Upper lobe of right lung (tissue), 1 donor: ENCODE measurements around the gene FAM114A1. TPM values are rescaled to one million over a fixed set of nuclear protein-coding genes. Genes with fewer than 3 reads are reported as not detected.

Experiments used
- ATAC-seq: fragments of 200-7000 bp; cut with Tn5 transposase; one replicate; pipeline ENCODE4 v1.9.1; 2020; ENCODE audit warnings: mild to moderate bottlenecking, moderate library complexity
- DNase-seq: peaks from one replicate; pipeline ENCODE4 v3.0.0-alpha.2; 2020
- H3K27ac ChIP-seq: fragments of 200-600 bp; one replicate; pipeline ENCODE4 v1.8.0; 2022
- H3K27me3 ChIP-seq: fragments of 200-600 bp; one replicate; pipeline ENCODE4 v1.8.0; 2022; ENCODE audit warnings: mild to moderate bottlenecking
- H3K36me3 ChIP-seq: fragments of 200-600 bp; one replicate; pipeline ENCODE4 v1.8.0; 2022
- H3K4me1 ChIP-seq: fragments of 200-600 bp; one replicate; pipeline ENCODE4 v1.8.0; 2022
- H3K4me3 ChIP-seq: fragments of 200-600 bp; one replicate; pipeline ENCODE4 v1.8.0; 2022; ENCODE audit warnings: mild to moderate bottlenecking
- H3K9me3 ChIP-seq: fragments of 200-600 bp; one replicate; pipeline ENCODE4 v1.8.0; 2022
- CTCF ChIP-seq: fragments of 200-600 bp; IDR thresholded peaks from one replicate; pipeline ENCODE4 v1.8.0; 2022; ENCODE audit warnings: antibody characterized with exemption
- intact Hi-C: fragments of 100-400 bp; cut with DNase I; formaldehyde crosslinking; loops from one replicate; pipeline ENCODE4 v1.11.0; 2022
- total RNA-seq: library from RNA; stranded (reverse); fragmentation: NEBNext Ultra II Directional; extraction: Animal tissue kit (Norgen Biotek cat#: 25700); gene quantifications from one replicate; pipeline ENCODE4 v1.2.1, GENCODE V29; 2021
- donor health status: DM: no; HTN: yes; CAD: no; lungs with severe emphysema.

Gene FAM114A1
- total RNA-seq, 1 donor from 2014 or later: 39.8 TPM

DNA sequence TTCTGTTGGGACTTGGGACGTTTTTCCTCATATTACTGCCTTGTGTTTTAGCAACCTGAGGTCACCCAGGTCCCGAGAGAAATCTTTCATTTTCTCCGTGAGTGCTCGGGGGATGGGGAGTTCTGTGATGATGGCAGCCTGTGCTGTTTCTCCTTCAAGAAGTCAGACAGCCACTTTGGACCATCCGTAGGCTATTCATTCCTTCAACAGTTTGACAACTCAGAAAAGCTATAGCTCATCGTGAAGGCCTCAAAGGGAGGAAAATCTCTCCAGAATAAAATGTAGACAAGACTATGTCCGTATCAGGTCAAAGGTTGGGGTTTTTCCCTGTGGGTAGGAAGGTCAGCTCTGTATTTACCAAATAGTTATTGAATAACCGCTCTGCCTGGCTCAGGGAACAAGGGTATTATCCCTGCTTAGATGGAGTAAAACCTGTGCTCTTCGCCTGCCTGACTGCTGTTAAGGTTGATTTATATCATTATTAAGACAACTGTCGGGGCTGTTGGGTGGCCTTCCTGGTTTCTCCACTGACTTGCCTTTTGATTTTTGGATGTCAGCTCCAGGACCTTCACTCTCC lies 36.6 kb downstream of the FAM114A1 start:
- TF ChIP-seq CTCF: no peak
- no peak overlapping the region for H3K4me3 ChIP-seq
- H3K9me3 ChIP-seq: no peaks in the 10 kb centered on the region
- H3K27me3 ChIP-seq: no peaks in the 10 kb centered on the region
- ATAC-seq (no peak), DNase-seq (no peak)
- H3K27ac ChIP-seq: no peak overlapping the region
- intact Hi-C loops: loop anchor here (10.0 kb wide), 1 partner anchor 231 kb away; no protein-coding TSS in a partner anchor
- peaks cover 49% of the 10 kb centered on the region for H3K36me3 ChIP-seq
- no peaks in the 10 kb centered on the region for H3K4me1 ChIP-seq

DNA sequence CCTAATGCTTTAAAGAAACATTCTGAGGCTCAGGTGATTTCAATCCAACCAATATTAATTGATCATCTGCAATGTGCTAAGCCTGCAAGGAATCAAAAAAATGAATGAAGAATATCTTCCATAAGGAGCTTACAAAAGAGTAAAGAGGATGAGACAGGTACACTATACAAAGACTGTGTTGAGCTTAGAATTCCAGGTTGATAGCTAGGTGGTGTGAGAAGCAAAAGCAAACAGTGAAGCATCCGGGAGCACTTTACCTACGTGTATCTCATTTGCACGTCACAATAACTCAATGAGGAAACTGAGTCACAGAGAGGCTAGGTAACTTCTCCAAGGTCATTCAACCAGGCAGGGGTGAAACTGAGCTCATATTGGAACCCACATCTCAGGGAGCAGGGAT lies 37.1 kb downstream of the FAM114A1 start:
- H3K36me3 ChIP-seq: peaks cover 50% of the 10 kb centered on the region
- intact Hi-C loops: loop anchor here (10.0 kb wide), 1 partner anchor 230 kb away; no protein-coding TSS in a partner anchor

GRCh38 chr4:38905652-38906385 lies 38.2 kb downstream of the FAM114A1 start:
- Histone ChIP-seq H3K36me3 (peaks cover 62% of the 10 kb centered on the region), H3K9me3 (no peaks in the 10 kb centered on the region), H3K27ac (no peak overlapping the region), H3K27me3 (no peaks in the 10 kb centered on the region), H3K4me3 (no peak overlapping the region), H3K4me1 (no peaks in the 10 kb centered on the region)
- no peak for TF ChIP-seq CTCF
- intact Hi-C loops: loop anchor here (10.0 kb wide), 1 partner anchor 229 kb away; no protein-coding TSS in a partner anchor
- DNase-seq: no peak
- no peak for ATAC-seq

More for the DNA sequence above, 37.1 kb downstream of the FAM114A1 start:
- no peak overlapping the region for H3K4me3 ChIP-seq
- TF ChIP-seq CTCF: no peak
- no peaks in the 10 kb centered on the region for H3K4me1 ChIP-seq
- H3K9me3 ChIP-seq: no peaks in the 10 kb centered on the region
- no peaks in the 10 kb centered on the region for H3K27me3 ChIP-seq
- no peak for DNase-seq
- no peak overlapping the region for H3K27ac ChIP-seq
- ATAC-seq: no peak

GRCh38 chr4:38907696-38908270 lies 40.2 kb downstream of the FAM114A1 start:
- no peak overlapping the region for H3K4me3 ChIP-seq
- no peaks in the 10 kb centered on the region for H3K4me1 ChIP-seq
- intact Hi-C loops: loop anchor here (10.0 kb wide), 1 partner anchor 227 kb away; no protein-coding TSS in a partner anchor
- no peak for ATAC-seq
- H3K27ac ChIP-seq: no peak overlapping the region
- peaks cover 70% of the 10 kb centered on the region for H3K36me3 ChIP-seq
- no peak for DNase-seq
- H3K27me3 ChIP-seq: no peaks in the 10 kb centered on the region
- TF ChIP-seq CTCF: no peak
- H3K9me3 ChIP-seq: no peaks in the 10 kb centered on the region

DNA sequence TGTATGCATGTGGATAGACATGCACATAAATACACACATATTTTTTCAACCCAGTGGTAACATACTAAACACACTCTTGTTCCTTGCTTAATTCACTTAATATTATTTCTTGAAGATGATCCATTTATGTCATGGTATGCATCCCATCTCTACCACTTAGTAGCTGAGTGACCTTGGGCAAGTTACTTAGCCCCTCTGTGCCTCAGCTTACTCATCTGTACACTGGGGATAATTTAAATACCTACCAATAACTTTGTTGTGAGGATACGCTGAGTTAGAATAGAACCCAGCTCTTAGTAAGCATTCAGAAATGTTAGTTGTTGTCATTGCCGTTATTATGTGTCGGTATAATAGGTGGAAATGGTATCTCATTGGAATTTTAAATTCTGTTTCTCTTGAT lies 41.4 kb downstream of the FAM114A1 start:
- intact Hi-C loops: loop anchor here (10.0 kb wide), 1 partner anchor 226 kb away; no protein-coding TSS in a partner anchor

More for the DNA sequence above, 41.4 kb downstream of the FAM114A1 start:
- Histone ChIP-seq H3K27me3 (no peaks in the 10 kb centered on the region), H3K27ac (no peak overlapping the region), H3K4me3 (no peak overlapping the region), H3K4me1 (no peaks in the 10 kb centered on the region), H3K9me3 (no peaks in the 10 kb centered on the region), H3K36me3 (peaks cover 82% of the 10 kb centered on the region)
- DNase-seq (no peak), ATAC-seq (no peak)
- no peak for TF ChIP-seq CTCF
